Measurements from ENCODE around the gene AK5.

- no peak for TF ChIP-seq CREB5 (CRISPR knock-in tag; IDR thresholded peaks at IDR 0.05; ENCODE audit: low read depth)
- no peak for TF ChIP-seq ZNF8 (CRISPR knock-in tag; IDR thresholded peaks at IDR 0.05)
- TF ChIP-seq ZFP30 (CRISPR knock-in tag; IDR thresholded peaks at IDR 0.05), result no peak
Observed at GRCh38 chr1:77415579-77415978, 133.8 kb downstream of the AK5 start.

Data from SK-N-SH treated with all-trans-retinoic acid at 6 μM for 48 hours (cell line).